Middle frontal gyrus (tissue), 1 donor: Measurements from ENCODE around the gene ZNF141.
"Not testable (repeated sequence)": the region's sequence is repeated elsewhere in the genome, so short reads cannot be mapped to it uniquely, and the experiment has no call there.

Experiments
- DNase-seq: peaks from one replicate; pipeline ENCODE4 v3.0.0-alpha.2; 2015; ENCODE audit warnings: low spot score; ENCODE audit errors: extremely low spot score

The ZNF141 gene

GRCh38 chr4:337143-337931 is at the start of gene ZNF141:
Gene ZNF141, plus strand, starts transcription at chr4:337814. Its CDS starts 170 bp downstream, at chr4:337984.
- DNase-seq, result peak; percentile 98

DNA sequence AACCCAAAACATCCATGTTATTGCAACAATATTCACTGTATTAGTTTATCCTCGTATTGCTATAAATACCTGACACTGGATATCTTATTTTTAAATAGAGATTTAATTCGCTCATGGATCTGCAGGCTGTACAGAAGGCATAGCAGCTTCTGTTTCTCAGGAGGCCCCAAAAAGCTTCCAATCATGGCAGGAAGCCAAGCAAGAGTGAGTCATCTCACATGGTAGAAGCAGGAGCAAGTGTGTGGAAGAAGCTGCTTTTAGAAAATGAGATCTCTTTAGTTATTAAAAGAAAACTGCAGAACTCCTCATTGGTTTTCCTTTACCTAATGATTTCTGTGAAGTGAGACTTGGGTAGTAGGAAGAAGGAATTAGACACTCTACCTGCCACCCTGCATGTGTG is 48.7 kb upstream of the ZNF141 start:
- DNase-seq, result no peak

DNA sequence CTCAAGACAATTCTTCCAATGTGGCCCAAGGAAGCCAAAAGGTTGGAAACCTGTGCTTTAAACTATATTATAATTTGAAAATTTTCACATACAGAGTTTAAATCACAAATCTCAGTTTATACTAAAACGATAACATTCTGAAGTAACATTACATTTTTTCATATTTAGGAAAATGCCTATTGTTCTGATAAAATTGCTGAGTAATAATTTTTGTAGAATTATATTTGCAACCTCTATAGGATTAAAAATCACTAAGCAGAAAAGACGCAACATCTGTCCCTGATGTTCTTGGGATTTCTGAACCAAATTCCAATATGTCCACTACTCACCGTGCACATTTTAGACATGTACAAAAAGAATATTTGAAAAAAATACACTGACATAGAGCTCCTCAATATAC is 42.9 kb upstream of the ZNF141 start:
- no peak for DNase-seq

DNA sequence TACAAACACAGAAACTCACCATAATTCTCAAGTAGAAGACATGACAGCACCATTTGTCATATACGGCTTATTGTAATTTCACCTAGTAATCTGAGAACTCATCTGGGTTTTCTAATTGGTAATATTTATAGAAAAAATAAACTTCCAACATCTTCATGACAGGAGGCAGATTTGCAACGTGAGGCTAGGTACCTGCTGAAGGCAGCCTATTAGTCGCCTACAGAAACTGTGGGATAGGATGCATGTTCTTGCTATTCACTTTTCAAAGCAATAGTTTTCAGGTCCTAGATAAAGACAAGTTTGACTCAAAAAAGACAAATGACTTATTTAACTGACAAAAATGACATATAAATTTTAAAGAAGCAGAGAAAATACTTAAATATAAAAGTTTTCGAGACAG is 35.2 kb upstream of the ZNF141 start:
- DNase-seq, result no peak

DNA sequence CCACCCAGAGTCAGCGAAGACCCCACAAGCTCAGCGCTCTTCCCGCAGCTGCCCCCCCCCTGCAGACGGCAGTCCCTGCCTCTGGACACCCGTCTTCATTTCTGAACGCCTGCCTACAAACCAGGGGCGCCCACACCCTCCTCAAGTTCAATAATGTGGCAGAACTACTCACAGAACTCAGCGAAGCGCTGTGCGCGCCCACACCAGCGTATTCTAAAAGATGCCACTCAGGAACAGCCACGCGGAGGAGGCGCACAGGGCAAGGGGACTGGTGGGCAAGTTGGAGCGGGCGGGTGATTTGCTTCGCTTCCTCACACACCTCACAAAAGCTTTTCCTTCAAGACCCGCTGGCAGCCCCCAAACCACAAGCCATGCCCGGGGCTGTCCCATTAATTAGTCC is 33.1 kb upstream of the ZNF141 start:
- not testable (repeated sequence) for DNase-seq

GRCh38 chr4:304969-305680 is 32.5 kb upstream of the ZNF141 start, which contains the start of gene ZNF732:
Gene ZNF732, minus strand, starts transcription at chr4:305474. Its CDS starts 164 bp downstream, at chr4:305310.
- peak; percentile 8 for DNase-seq

DNA sequence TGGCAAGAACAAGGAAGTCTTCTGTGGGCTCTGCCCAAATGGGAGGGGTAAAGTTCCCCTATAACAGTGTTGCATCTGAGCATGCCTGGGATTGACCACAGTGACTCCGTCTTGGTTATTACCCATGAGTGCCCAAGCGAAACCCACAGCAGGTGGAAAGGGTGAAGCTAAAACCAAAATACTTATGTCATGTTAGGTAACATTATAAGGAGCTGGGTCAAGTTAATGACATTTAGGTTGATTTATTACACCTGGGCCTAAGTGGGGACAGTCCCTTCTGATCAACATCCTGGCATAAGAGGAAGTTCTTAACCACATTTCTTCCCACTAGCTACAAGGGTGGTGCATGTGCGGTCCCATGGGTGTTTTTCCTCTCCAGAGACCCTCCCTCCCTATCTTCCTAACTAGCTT is 31.1 kb upstream of the ZNF141 start:
- no peak for DNase-seq

DNA sequence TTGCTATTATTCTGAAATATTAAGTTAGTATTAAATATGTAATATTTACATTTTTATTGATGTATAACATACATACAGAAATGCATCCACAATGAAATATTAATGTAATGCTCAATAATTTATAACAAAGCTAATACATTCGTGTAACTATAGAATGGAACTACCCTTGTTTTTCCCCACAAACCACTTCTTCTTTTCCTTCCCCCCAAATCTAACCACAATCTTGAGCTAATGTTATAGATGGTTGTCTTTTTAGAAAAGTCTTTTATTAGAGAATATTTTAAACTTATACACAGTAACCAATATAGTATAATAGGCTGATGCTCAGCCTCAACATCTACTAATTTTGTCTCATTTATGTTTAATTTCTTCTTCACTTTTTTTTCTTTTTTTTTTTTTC is 27.8 kb upstream of the ZNF141 start:
- DNase-seq, result no peak

- no peak for DNase-seq
Measured at GRCh38 chr4:314296-314903, 23.2 kb upstream of the ZNF141 start.

DNA sequence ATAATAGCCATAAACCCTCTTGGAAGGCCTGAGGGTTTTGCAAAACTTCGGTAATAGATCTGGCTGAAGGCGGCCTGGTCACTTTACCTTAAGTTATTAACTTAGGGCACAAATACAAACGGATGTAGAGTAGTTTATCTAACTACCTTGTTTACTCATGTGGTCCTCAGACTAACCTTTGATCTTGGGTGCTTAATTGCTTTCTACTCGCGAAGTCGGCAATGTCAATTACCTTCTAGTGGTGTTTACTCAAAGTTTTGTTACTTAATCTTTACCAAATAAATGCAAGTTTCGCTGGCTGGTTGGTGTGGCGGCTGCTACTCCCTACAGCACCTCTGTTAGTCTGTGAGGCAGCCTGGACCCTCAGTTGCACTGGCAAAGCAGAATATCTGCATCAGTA is 8.9 kb upstream of the ZNF141 start:
- DNase-seq, result no peak

DNA sequence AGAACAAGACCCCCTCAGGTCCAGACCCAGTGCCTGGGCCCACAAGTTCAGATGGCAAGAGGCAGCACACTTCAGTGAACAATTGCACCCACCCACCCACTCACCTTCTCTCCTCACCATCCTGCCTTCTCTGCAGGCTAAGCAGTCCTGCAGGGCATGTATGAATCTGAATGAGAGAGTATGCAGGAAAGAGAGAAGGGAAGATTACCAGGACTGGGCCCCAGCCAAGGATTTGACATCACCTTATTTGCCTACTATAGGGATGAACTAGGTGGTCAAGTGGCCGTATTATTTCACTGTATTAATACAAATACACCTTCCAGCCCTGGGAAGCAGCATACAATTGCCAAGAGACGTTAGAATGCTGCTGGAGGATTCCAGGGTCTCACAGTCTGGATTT is 2.1 kb upstream of the ZNF141 start:
- no peak for DNase-seq

DNA sequence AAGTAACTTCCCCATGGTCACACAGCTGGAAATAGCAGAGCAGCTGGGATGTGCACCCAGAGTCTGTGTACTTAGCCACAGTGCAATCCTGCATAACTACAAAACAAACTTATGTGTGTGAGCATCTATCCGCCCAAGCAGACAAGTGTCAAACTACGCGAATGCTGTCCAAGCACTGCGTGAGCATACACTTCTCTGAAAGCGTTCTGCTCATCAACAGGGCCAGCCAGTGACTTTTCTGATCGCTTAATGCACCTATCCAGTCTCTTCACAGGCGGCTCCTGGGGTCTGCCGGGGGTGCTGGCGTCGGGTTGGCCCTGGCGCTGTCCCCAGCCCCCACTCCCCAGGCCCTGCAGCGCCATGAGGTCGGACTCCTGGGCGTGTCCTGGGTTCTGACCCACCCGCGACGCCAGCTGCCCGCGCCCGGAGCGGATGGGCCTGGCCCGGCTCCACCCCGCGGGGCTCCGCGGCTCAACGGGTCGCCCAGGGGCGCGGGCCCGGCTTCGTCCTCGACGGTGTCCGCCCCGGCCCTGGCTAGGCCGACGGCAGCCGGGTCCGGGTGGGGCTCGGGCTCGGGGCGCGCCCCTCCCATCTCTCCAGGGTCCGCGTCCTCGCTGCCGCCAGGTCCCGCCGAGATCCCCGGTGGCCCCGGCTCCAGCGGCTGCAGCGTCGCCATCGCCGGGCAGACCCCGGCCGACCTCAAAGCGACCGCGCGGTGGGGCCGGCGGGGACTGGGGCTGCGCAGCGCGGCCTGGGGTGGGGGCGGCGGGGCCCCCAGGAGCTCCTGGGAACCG is 1.3 kb upstream of the ZNF141 start:
- DNase-seq, result no peak

GRCh38 chr4:336893-337142 is 796 bp upstream of the ZNF141 start:
- DNase-seq, result no peak

GRCh38 chr4:337932-338758 is 531 bp downstream of the ZNF141 start:
- peak; percentile 13 for DNase-seq

- DNase-seq, result no peak
Measured at GRCh38 chr4:338759-339097, 1.1 kb downstream of the ZNF141 start.

- DNase-seq, result no peak
Measured at GRCh38 chr4:340011-340410, 2.4 kb downstream of the ZNF141 start.

DNA sequence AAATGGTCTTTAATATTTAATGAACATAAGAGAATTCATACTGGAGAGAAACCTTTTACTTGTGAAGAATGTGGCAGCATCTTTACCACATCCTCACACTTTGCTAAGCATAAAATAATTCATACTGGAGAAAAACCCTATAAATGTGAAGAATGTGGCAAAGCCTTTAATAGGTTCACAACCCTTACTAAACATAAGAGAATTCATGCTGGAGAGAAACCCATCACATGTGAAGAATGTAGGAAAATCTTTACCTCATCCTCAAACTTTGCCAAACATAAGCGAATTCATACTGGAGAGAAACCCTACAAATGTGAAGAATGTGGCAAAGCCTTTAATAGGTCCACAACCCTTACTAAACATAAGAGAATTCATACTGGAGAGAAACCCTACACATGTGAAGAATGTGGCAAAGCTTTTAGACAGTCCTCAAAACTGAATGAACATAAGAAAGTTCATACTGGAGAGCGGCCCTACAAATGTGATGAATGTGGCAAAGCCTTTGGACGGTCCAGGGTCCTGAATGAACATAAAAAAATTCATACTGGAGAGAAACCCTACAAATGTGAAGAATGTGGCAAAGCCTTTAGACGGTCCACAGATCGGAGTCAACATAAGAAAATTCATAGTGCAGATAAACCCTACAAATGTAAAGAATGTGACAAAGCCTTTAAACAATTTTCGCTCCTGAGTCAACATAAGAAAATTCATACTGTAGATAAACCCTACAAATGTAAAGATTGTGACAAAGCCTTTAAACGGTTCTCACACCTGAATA is 35.6 kb downstream of the ZNF141 start:
- DNase-seq, result no peak

DNA sequence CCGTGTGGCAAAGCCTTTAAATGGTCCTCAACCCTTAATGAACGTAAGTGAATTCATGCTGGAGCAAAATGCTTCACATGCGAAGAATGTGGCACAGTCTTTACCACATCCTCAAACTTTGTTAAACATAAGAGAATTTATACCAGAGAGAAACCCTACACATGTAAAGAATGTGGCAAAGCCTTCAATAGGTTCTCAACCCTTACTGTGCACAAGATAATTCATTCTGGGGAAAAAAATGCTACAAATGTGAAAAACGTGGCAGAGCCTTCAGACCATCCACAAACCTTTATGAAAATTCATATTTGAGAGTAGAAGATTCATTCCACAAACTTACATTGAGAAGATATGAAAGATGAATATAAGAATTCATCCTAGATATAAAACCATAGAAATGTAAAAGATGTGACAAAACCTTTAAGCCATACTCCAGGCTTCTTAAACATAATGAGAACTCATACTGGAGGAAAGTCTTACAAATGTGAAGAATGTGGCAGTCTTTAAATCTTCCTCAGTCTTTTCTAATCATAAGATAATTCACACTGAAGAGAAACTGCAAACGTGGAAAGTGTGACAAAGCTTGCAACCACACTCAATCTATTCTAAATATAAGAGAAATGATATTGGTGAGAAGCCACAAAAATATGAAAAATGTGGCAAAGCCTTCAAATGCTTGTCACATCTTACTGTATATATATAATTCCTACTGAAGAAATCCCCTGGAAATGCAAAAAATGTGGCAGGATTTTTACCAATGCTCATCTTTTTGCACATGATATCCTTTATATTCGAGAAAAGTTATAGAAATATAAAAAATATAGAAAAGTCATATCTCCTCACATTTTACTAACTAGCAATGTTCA is 36.9 kb downstream of the ZNF141 start:
- no peak for DNase-seq

GRCh38 chr4:384311-385010 is 46.8 kb downstream of the ZNF141 start:
- no peak for DNase-seq
